ENCODE data around the gene NR2F1-AS1.

- no peak for TF ChIP-seq GATA2 (IDR thresholded peaks at IDR 0.05; ENCODE audit: insufficient read depth, insufficient read length, low read depth, low read length)
- TF ChIP-seq JUN (IDR thresholded peaks at IDR 0.05; ENCODE audit: borderline replicate concordance, insufficient read depth, insufficient read length, low read depth), result no peak
Observed at GRCh38 chr5:93590493-93590892, 9.5 kb upstream of the NR2F1-AS1 start.
